Stimulated activated CD4-positive, alpha-beta T cell treated with anti-CD3 and anti-CD28 coated beads, Interleukin-15, amount 100 ng/mL, for 48 hours (primary cell): ENCODE results near the gene ARPC2.
A peak's percentile ranks its signal among the peaks of the same experiment; 100 is the strongest.
"Not testable (repeated sequence)": the region's sequence is repeated elsewhere in the genome, so short reads cannot be mapped to it uniquely, and the experiment has no call there.

ENCODE experiments used
- DNase-seq, 2 donors: peaks; one replicate each; pipeline ENCODE4 v3.0.0-alpha.2; 2020; ENCODE audit warnings: low read depth in 2 of 2

Gene ARPC2

DNA sequence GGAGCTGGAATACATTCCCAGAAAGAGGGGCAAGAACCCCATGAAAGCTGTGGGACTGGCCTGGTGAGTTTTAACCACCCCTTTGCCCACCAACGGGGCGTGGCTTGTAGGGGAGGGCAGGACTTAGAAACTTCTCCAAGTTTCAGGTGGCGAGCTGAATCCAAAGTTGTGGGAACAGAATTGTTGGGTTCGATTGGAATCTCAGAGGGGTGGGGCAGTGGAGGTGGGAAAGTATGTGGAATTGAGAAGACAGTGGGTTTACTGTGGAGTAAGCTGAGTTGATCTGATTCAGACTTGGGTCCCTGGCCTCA, 54.5 kb downstream of the ARPC2 start:
- no peak for DNase-seq

DNA sequence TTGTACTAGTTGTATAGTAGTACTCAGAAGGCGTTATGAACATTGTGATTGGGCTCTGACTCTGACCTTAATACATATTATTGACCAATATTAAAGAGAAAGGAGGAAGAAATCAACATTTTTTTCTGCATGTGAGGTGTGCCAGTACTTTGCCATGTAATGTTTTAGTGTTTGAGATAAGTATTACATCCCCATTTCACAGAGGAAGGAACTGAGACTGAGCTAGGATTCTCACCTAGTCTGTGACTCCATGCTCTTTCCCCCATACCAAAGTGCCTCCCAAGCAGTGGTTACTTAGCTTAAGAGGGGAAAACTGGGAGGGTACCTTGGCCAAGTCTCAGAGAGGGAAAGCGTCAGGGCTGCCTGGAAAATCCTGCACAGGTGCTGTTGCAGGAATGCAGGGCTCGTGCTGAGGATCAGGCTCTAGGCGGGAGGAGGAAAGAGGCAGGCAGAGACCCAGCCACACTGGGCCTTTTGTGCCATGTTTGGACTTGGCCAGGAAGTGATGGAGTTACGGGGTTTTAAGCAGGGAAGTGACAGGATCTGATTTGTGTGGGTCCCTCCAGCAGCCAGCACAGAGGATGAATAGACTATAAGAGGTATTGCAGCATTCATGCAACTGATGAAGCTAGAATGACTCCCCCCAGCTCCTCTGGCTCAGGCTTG, 55.0 kb downstream of the ARPC2 start:
- DNase-seq: no peak

DNA sequence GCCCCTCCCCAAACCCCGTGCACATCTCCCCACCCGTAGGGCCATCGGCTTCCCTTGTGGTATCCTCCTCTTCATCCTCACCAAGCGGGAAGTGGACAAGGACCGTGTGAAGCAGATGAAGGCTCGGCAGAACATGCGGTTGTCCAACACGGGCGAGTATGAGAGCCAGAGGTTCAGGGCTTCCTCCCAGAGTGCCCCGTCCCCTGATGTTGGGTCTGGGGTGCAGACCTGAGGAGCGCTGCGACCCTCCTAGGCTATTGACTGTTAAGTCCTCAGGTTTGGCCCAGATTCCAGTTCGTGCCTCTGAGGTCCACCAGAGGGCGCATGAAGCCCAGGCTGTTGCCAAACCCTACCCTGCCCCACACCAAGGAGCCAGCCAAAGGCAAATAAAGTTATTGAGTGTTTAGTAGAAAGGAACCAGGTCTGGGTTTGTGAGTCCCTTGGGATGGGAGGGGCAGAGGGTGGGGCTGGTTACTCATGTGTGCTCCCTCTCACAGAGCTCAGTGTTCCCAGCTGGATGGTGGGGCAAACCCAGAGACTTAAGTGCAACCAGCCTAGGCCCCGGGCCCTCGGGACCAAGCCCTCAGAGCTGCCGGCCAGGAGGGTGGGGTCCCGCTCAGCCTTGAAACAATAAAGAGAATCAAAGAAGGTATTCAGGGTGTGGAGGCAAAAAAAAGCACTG, 55.7 kb downstream of the ARPC2 start:
- DNase-seq: peak; percentile 55 to 59

DNA sequence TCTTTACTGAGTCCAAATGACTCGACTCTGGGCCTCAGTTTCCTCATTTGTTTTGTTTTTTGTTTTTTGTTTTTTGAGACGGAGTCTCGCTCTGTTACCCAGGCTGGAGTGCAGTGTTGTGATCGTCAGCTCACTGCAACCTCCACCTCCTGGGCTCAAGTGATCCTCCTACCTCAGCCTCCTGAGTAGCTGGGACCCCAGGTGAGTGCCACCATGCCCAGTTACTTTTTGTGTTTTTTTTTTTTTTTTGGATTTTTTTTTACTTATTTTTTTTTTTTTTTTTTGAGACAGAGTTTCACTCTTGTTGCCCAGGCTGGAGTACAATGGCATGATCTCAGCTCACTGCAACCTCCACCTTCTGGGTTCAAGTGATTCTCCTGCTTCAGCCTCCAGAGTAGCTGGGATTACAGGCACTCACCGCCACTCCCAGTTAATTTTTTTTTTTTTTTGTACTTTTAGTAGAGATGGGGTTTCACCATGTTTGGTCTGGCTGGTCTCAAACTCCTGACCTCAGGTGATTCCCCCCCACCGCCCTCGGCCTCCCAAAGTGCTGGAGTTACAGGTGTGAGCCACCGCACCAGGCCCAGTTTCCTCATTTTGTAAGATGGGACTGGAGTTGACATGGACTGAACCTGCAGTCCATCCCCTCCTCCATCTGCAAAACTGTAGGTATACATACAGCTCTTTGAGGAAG, 56.4 kb downstream of the ARPC2 start:
- not testable (repeated sequence) for DNase-seq

DNA sequence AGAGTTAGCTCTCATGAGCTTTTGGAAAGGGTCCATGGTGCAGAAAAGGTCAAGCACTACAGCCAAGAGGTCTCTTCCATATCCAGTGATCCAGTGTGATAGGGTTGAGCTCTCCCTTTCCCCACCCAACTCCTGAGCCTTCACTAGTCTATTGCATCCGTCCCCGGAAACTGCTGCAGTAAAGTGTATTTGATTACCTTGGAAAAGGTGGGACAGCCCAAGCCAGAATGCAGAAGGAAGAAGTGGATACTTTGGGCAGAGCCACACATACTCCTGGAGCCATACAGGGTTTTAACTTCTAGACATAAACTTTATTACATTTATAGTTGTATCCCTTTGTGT, 56.9 kb downstream of the ARPC2 start:
- DNase-seq: no peak

DNA sequence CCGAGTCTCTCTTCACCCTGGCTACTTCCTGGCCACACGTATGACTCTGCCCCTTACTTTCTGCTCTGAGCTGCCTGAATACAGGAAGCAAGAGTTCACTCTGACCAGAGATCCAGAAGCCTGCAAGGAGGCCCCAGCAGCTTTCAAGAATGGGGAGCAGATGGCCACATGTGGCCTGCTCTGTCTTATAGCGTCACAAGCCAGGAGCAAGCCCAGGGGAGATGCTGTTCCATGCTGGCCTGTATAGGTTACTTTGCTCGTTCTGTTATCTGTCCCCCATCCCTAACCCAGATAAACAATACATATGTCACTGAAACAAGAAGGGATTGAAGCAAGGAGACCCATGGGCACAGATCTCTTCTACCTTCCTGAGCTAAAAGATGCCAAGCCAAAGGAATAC, 57.6 kb downstream of the ARPC2 start:
- no peak for DNase-seq

DNA sequence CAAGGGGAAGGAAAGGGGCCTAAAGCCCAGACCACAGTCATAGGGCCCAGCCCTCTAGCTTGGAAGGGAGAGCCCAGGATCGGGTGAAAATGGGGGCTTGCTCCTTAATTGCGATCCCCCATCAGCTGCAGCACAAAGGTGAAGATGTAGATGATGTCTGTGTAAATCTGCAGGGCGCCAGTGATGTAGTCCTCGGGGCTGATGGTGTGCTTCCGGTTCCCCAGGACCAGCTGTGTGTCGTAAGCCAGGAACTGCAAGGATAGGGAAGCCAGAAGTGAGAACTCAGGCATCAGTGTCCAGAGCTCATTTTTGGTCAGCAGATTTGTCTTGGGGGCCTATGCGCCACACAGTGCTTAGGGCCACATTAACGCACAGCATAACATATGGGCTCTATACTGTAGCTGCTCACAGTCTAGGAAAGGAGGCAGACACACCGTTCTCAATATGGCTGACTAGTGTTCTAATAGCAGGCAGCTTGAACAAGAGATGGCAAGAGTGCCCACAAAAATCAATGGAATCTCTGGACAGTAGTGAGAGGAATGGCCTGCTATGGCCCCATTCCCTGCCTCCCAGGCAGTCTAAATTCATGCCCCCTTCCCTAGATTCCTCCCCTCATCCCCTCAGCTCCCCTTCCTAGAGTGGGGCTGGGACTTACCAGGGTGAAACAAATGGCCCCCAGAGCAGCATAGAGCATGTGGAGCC, 58.5 kb downstream of the ARPC2 start:
- no peak for DNase-seq

DNA sequence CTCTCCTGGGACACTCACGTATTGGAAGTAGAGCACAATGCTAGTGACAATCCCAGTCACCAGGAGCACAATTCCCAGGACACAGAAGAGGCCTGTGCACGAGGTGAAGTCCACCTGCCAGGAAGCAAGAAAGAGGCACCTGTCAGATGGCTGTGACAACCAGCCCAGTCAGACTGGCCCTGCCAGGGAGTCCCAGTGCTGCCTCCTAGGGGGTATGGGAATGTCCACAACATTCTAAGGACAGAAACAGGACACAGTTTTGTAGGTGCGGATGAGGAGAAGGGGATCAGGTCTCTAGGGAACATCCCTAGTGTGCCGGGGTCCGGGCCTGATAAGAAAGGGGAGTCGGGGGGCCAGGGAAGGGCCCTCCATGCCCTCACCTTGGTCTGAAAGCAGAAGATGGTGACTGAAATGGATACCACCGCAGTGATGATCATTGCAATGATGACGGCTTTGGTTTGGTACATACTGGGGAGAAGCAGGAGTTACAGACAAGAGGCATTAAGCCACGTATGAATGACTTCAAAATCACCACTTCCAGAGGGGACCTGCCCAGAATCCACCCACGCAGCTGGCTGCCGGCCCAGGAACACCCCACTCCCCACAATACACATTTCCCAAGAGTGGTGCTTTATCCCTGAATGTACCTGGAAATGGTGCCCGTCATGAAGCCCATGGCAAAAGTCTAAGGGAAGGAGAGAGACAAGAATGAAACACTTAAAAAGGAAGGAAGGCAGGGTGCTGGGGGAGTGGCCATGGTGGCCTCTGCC, 60.2 kb downstream of the ARPC2 start:
- no peak for DNase-seq

DNA sequence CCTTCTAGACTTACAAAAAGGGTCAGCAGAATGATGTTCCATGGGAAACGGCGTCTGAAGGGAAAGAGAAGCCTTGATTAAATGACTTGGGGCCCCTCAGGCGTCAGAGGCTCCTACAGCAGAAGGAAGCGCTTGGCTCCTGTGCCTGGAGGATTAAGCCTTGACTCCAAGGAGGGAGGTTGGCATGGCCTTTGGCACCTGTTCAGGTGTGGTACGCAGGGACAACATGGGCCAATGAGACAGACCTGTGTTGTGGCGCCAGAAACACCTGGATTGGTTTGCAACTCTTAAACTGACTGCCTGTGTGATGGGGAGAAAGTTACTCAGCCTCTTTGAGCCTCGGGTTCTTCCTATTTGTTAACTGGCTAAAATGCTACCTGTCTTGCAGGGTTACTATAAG, 60.9 kb downstream of the ARPC2 start:
- DNase-seq: no peak

DNA sequence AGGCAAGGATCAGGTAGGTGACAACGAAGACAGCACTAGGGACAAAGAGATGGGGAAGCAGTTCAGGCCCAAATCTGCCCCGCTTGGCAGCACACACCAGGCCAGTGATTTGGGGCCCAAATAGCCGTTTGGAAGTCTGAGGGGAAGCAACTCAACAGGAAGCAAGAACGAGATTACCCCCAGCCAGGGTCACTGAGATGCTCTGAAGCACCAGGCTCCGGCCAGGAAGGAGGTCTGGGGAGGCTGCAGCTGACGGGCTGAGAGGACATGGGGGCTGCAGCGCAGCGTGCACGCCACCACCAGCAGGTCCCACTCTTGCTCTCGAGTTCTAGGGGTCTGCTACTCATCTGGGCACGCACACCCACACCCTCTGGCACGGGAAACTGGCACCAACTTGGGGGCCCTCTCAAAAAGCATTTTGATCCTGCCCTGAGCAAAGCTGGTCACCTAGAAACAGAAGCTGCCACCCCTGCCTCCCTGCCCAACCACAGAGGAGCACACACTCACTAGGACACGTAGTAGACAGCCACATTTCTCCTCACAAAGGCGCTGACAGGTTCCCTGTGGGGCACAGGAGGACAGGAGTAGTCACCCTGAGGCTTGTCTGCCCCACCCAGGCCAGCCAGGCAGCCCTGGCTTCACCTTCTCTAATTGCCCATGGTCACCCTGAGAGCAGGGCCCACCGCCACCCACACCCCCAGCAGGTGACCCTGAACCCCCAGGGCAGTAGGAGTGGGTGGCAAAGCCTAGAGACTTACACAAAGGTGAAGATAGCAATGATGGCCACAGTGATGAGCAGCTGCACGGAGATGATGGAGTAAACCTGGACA, 61.8 kb downstream of the ARPC2 start:
- no peak for DNase-seq

DNA sequence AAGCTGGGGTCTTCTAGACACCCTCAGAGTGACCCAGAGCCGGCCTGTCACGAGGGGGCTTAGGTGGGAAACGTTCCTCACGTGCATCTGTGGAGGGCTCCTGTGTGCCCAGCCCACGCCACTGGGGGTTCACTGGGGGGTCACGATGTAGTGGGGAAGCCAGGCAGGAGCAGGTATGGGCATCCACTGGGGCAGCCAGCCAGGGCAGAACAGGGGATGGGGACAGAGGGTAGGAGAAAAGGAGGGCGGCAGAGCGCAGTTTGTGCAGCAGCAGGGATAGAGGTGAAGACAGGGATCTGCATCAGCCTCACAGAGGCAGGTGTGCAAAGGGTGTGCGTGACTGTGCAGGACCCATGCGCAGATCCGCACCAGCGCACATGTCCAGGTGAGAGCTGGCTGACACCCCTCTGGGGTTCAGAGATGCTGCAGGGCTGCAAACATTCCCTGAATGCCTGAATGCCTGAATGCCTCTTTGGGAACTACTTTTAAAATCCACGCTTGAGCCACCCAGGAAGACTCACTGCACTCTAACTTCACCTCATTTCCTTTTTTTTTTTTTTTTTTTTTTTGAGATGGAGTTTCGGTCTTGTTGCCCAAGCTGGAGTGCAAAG, 63.4 kb downstream of the ARPC2 start:
- DNase-seq: no peak

DNA sequence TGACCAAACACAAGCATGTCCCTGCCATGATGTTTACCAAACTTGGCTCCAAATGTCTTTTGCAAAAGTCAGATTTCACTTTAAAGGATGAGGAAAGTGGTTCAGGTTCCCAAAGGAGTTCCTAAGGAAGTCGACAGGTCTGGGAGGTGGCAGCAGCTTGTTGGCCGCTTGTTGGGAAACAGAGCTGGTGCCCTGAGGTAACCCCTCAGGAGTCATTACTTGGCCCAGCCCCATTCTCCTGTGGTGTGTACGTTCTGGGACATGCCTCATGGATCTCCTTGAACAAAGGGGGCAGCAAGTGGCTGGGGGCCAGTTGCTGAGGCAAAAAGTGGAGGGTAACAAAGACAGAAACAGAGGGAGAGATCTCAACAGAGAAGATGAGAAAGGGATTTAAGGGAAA, 64.5 kb downstream of the ARPC2 start:
- no peak for DNase-seq

DNA sequence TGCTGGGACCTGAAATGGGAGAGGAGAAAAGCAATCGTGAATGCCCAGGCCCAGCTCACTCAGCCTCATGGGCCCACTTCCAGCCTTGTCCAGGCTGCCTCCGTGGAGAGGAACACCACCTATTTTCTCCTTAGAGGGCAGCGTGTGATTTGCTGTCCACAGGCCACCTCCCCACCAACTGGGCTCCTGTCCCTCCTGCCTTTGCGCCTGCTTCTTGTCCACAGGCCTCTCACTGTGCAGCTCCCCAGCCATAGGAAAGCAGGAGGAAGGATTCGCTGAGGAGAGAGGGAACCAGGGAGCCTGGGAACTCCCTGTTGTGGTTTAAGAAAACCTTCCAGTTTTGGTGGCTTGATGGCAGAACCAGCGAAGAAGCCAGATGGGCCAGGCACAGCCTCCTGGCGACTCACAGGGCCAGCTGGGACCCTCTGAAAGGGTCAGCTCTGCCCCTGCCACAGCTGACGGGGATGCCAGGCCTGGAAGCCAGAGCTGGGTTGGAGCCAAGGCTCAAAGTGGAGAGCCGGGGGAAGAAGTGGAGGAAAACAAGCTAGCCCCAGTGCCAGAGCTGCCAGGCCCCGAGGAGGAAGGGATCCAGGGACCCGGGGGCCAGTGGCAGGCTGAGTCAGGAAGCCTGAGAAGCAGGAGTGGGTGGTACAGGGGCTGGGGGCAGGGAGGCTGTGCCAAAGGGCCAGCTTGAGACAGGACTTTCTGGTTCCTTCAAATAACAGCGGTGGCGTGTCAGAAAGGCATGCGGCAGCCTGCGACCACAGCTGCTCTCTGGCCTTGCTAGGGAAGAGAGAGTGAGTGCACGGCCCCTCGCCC, 65.4 kb downstream of the ARPC2 start:
- DNase-seq: no peak

DNA sequence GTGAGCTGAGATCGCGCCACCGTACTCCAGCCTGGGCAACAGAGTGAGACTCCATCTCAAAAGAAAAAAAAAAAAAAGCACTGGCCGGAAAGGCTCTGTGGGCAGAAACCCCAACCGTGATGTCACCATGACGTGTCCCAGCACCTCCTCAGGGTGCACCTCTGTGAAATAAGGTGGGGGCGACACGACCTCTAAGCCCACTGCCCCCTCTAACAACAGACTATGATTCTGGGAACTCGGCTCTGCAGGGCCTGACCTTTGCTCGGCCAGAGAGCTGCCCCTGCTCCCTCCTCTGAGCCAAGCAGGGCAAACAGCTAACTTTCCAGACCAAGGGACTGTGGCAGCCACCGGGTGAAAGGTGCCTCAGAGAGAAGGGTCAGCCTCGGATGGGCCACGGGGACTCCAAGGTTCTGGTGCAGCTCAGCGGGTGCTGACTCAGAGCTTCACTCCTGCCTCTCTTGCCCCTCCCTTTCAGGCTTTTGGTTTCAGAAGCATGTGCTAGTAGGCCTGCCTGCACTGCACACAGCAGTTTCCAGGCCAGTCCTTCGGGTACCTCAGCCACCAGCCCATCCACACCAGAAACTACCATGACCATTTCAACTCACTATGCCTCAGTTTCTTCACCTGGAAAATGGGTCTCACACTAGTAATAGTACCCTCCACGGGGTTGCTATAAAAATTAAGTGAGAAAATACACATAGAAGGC, 67.3 kb downstream of the ARPC2 start:
- DNase-seq: peak in 1 of 2 donors; percentile 54

DNA sequence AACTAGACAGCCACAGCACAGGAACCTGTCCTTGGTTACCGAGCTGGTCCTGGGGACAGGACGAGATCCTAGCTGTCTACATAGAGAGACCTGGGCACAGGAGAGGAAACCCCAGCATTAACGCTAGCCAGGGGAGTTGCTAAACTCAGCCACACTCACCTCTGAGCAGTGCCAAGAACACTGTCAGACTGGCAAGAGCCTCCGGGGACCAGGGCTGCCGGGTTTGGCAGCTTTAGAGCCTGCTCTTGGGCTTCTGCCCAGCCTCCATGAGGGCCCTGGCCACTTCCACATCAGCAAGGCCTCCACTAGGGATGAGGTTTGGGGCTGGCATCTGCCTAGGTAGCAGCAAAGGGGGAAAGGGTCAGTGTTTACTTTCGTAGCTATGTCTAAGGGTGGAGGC, 68.6 kb downstream of the ARPC2 start:
- DNase-seq: no peak

DNA sequence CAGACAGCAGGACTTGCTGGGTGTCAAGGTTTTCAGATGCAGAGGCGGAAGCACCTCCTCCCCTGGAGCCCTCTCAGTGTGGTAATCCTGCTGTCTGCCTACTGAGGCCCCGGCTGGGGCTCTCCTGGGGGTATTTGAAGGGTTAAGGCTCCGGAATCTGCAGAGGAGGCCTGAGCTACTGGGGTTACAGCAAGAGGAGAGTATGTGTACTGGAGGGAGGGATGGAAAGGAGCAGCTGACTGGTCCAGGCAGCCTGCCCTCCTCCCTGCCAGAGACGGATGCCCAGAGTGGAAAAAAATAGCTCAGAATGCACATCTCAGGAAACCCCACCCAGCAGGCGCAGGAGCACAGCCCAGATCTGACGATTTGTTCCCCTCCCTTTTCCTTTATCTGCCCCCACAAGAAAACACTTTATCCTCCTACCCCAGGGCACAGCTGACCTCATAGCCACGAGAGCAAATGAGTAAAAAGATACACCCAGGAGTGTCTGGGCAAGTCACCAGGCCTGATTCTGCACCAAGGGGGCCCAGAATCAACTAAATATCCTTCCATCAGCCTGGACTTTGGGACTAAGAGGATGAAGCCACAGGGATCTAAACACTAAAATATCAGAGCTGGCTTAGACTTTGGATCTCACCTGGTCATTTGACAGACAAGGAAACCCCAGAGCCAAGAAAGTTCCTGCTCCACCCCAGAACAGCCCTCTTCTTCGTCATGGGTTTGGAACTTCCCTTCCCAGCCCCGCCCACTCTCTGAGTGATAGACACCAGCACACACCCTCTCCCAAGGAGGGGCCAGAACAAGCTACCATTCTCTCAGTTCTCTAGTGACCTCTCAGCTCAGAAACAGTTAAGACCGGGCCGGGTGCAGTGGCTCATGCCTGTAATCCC, 69.8 kb downstream of the ARPC2 start:
- peak; percentile 71 to 76 for DNase-seq

DNA sequence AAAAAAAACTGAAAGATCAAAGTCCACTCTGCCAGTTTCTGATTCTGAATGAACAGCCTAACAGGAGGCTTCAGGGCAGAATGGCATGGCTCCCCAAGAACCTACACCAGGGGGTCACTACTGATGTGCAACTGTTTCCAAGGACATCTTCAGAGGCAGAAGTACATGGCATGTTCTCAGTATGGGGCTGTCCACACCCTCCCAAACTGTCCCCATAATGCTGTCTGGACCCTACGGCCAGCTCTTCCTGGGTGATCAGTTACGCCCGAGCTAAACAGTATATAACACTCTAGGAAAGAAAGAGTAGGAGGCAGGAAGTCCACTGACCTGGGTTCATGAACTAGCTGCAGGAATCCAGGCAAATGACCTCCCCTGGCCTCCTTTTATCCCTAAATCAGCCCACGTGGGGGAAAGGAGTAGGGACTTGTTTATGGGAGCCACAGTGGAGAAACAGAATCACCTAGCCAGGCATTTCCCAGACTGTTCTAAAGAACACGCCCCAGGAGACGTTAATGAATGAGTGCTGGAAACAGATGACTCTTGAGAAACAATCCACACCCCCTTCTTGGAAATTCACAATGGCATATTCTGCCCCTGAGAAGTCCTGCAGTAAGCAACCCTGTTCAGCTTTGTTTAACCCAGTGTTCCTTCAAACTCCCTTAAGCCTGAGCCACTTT, 72.8 kb downstream of the ARPC2 start:
- DNase-seq: no peak
